PC-9 (cell line): ENCODE measurements around the gene GFER. TPM values are rescaled to one million over a fixed set of nuclear protein-coding genes. Genes with fewer than 3 reads are reported as not detected.

Experiments used
- BruUV-seq: library from RNA; stranded (reverse); fragments of 400-500 nt; replicated peaks from 2 replicates; lab custom pipeline; 2021; lab: Mats Ljungman, UMichigan
- CTCF ChIA-PET: fragments of 300-600 bp; sonication (Branson Sonifier 250); formaldehyde crosslinking; loops from one replicate; lab custom pipeline; 2022; ENCODE audit warnings: antibody characterized with exemption; lab: Charles Lee
- POLR2A ChIA-PET: fragments of 300-600 bp; sonication (Branson Sonifier 250); formaldehyde crosslinking; loops from one replicate; lab custom pipeline; 2022; ENCODE audit warnings: antibody characterized with exemption; ENCODE audit not compliant: unreplicated experiment; lab: Charles Lee
- DNase-seq, 2 experiments: peaks; one replicate each; pipeline versions ENCODE4 v3.0.0 to v3.0.0-alpha.2; 2015 to 2022; ENCODE audit warnings: mixed read lengths in 1 of 2
- H2AFZ ChIP-seq: fragments of 200-600 bp; sonication (generic); 2 replicates; pipeline ENCODE4 v1.8.1; 2017; ENCODE audit warnings: antibody characterized with exemption
- H3F3A ChIP-seq: fragments of 200-600 bp; sonication (generic); 2 replicates; pipeline ENCODE4 v1.8.1; 2017; ENCODE audit warnings: antibody characterized with exemption, mild to moderate bottlenecking, low read depth; ENCODE audit not compliant: insufficient read depth
- H3K27ac ChIP-seq: fragments of 200-600 bp; sonication (generic); 2 replicates; pipeline ENCODE4 v1.6.1; 2016; ENCODE audit warnings: mixed run types
- H3K27me3 ChIP-seq: fragments of 200-600 bp; sonication (generic); 2 replicates; pipeline ENCODE4 v1.6.1; 2016; ENCODE audit warnings: low read depth, mixed run types; ENCODE audit not compliant: insufficient read depth
- H3K36me3 ChIP-seq: fragments of 200-600 bp; sonication (generic); 2 replicates; pipeline ENCODE4 v1.6.1; 2016; ENCODE audit warnings: low read depth, mixed run types
- H3K4me1 ChIP-seq: fragments of 200-600 bp; sonication (generic); replicated peaks from 2 replicates; pipeline ENCODE4 v1.6.1; 2016; ENCODE audit warnings: mixed run types; ENCODE audit not compliant: insufficient read depth
- H3K4me2 ChIP-seq: fragments of 200-600 bp; sonication (generic); 2 replicates; pipeline ENCODE4 v1.6.1; 2017; ENCODE audit warnings: mixed run types
- H3K4me3 ChIP-seq: fragments of 200-600 bp; sonication (generic); 2 replicates; pipeline ENCODE4 v1.6.1; 2016; ENCODE audit warnings: mixed run types
- H3K79me2 ChIP-seq: fragments of 200-600 bp; sonication (generic); 2 replicates; pipeline ENCODE4 v1.6.1; 2017; ENCODE audit warnings: low read depth, mixed run types
- H3K9me2 ChIP-seq: fragments of 200-600 bp; sonication (generic); 2 replicates; pipeline ENCODE4 v1.8.1; 2017; ENCODE audit warnings: mild to moderate bottlenecking; ENCODE audit not compliant: insufficient read depth
- H3K9me3 ChIP-seq: fragments of 200-600 bp; sonication (generic); 2 replicates; pipeline ENCODE4 v1.8.1; 2016; ENCODE audit warnings: low read depth; ENCODE audit not compliant: insufficient read depth
- H4K20me1 ChIP-seq: fragments of 200-600 bp; sonication (generic); 2 replicates; pipeline ENCODE4 v1.8.1; 2017; ENCODE audit not compliant: insufficient read depth
- EZH2 ChIP-seq: fragments of 200-600 bp; sonication (generic); IDR thresholded peaks from 2 replicates; pipeline ENCODE4 v1.8.0; 2017; ENCODE audit warnings: antibody characterized with exemption, low read depth
- intact Hi-C: fragments of 100-400 bp; cut with micrococcal nuclease; formaldehyde crosslinking; loops from one replicate; pipeline ENCODE4 v1.10.0; 2022; ENCODE audit not compliant: unreplicated experiment
- total RNA-seq: library from RNA; stranded (reverse); gene quantifications from 2 replicates; pipeline ENCODE4 v1.2.3, GENCODE V29; 2021
- TF ChIP-seq, protein P1 (sequence below): fragments of 200-600 bp; sonication (generic); conservative IDR thresholded peaks from 2 replicates; pipeline ENCODE4 v1.6.1; 2017; ENCODE audit warnings: mixed run types, antibody characterized with exemption, mild to moderate bottlenecking, moderate library complexity

Gene GFER
- total RNA-seq, 1 experiment from 2014 or later = 59.7 TPM

DNA sequence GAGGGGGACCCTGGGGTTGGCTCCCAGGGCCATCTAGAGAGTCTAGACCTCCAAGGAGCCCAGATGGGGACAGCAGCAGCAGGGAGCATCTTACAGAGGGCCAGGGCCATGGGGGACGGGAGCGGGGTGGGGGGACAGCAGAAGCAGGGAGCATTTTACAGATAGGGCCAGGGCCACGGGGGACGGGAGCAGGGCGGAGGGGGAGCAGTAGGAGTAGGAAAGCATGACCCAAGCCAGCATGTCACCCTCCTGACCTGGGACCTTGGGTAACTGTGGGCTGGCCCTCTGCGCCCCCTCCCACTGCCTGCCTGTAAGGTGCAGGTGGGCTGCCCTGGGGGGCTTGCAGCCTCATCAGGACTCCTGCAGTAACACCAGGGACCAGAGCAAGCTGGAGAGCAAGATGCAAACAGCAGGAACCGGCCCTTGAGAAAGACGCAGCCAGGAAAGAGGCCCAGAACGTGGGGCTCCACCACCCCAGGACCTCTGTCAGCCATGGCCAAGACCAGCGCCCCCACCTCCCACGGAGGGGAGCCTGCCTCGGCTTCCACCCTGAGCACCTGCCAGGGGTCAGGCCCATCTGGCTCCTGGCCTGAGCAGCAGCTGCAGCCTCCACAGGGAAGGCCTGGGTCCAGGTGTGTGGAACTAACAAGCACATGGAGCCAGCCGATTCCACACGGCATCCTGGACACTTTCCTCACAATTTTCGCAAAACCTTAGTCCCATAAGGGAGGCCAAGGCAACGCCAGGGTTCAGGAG, 23.3 kb downstream of the GFER start:
- no peak overlapping the region for H2AFZ ChIP-seq
- H3K36me3 ChIP-seq = 0 out of 2 replicates have a peak, but pooled peaks cover 5% of the 10 kb centered on the region
- H3F3A ChIP-seq = peaks cover 17% of the 10 kb centered on the region; the same call in 1 of the 2 replicates
- no peaks in the 10 kb centered on the region for H3K9me3 ChIP-seq
- peaks cover 49% of the 10 kb centered on the region for H4K20me1 ChIP-seq
- H3K27me3 ChIP-seq = no peaks in the 10 kb centered on the region
- BruUV-seq = no TSS peak
- no peak for DNase-seq
- TF ChIP-seq EZH2 = no peak
- H3K27ac ChIP-seq = peak overlapping the region; percentile 13; the same call in 1 of the 2 replicates
- peaks cover 19% of the 10 kb centered on the region for H3K4me1 ChIP-seq
- peaks cover 72% of the 10 kb centered on the region for H3K79me2 ChIP-seq
- intact Hi-C loops = loop anchor here (10.0 kb wide), 1 partner anchor 248 kb away; the partner anchor contains the start of gene ECI1
- CTCF ChIA-PET = interaction anchor here (1.0 kb wide), 1 partner anchor 133 kb away, joined by 3 read pairs; no protein-coding TSS in a partner anchor
- peak overlapping the region; percentile 88; the same call in 1 of the 2 replicates for H3K4me3 ChIP-seq
- peak overlapping the region; percentile 95 for H3K4me2 ChIP-seq
- no peaks in the 10 kb centered on the region for H3K9me2 ChIP-seq
- POLR2A ChIA-PET = interaction anchor here (0.5 to 0.6 kb wide), 2 partner anchors 23 to 42 kb away, joined by 3 to 4 read pairs; no protein-coding TSS in a partner anchor

DNA sequence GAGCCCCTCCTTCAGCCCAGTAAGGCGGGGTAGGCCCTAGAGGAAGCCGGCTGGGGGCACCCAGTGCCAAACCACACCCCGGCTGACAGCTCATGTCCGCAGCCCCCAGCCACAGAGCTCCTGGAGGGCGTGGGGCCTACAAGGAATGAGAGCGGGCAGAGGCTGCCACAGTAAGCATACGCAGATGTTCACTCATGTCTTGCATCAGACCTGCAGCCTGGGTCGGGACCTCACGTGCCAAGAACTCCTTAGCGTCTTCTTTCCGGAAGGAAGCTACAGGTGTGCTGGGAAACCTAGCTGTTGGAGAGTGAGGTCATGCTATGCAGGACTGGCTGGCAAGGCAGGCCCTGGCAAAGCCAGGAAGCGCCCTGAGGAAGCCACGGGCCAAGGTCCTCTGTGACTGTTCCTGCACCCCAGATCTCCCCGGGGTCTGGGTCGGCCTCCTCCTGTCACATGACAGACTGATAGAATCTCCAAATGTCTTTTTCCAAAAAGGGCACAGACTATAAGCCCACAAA, 24.1 kb downstream of the GFER start:
- peak; percentile 64 to 75 for DNase-seq
- BruUV-seq = no TSS peak
- intact Hi-C loops = loop anchor here (2.0 to 10.0 kb wide), 2 partner anchors 23 to 247 kb away; partner anchors contain the start of genes ECI1 and GFER
- Histone ChIP-seq H3K9me2 (no peaks in the 10 kb centered on the region), H3F3A (peaks cover 17% of the 10 kb centered on the region; the same call in 1 of the 2 replicates), H3K4me1 (peaks cover 19% of the 10 kb centered on the region), H3K9me3 (no peaks in the 10 kb centered on the region), H3K27me3 (no peaks in the 10 kb centered on the region), H3K4me3 (peak overlapping the region; percentile 88), H3K4me2 (peak overlapping the region; percentile 95), H3K79me2 (peaks cover 72% of the 10 kb centered on the region), H3K36me3 (0 out of 2 replicates have a peak, but pooled peaks cover 5% of the 10 kb centered on the region), H2AFZ (no peak overlapping the region), H3K27ac (peak overlapping the region; percentile 13; the same call in 1 of the 2 replicates), H4K20me1 (peaks cover 49% of the 10 kb centered on the region)
- no peak for TF ChIP-seq EZH2
- TF ChIP-seq, protein P1, sequence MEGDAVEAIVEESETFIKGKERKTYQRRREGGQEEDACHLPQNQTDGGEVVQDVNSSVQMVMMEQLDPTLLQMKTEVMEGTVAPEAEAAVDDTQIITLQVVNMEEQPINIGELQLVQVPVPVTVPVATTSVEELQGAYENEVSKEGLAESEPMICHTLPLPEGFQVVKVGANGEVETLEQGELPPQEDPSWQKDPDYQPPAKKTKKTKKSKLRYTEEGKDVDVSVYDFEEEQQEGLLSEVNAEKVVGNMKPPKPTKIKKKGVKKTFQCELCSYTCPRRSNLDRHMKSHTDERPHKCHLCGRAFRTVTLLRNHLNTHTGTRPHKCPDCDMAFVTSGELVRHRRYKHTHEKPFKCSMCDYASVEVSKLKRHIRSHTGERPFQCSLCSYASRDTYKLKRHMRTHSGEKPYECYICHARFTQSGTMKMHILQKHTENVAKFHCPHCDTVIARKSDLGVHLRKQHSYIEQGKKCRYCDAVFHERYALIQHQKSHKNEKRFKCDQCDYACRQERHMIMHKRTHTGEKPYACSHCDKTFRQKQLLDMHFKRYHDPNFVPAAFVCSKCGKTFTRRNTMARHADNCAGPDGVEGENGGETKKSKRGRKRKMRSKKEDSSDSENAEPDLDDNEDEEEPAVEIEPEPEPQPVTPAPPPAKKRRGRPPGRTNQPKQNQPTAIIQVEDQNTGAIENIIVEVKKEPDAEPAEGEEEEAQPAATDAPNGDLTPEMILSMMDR = no peak
- CTCF ChIA-PET = interaction anchor here (0.5 to 1.0 kb wide), 2 partner anchors 132 to 147 kb away, joined by 3 to 4 read pairs; partner anchors contain the start of gene TRAF7
- POLR2A ChIA-PET = interaction anchor here (0.5 to 1.4 kb wide), 5 partner anchors 14 to 147 kb away, joined by 3 to 16 read pairs (median 4); partner anchors contain the start of gene TRAF7

DNA sequence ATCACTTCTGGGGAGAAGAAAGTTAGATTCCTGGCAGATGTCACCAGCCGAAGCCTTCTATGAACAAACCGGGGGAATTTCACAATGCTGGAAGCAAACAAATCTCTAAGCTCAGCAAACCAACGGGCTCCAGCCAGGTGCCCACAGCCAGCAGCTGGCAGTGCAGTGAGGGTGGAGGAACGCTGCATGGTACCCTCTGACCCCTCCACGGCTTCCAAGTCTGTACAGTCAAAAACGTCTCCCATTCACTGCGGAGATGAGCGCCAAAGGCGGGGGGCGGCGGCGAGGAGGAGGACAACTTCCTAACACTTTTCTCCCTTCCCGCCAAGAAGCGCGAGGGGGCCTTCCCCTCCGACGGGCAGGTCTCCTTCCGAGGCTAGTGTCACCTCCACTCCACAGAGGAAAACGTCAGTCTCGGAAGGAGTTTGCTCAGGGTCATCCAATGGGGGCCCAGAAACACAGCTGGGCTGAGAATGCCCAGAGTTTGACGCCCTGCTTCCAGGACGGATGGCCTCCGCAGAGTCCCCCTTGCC, 24.7 kb downstream of the GFER start:
- POLR2A ChIA-PET = interaction anchor here (0.6 to 1.4 kb wide), 3 partner anchors 15 to 147 kb away, joined by 3 to 16 read pairs (median 5); partner anchors contain the start of gene TRAF7
- Histone ChIP-seq H3F3A (peaks cover 17% of the 10 kb centered on the region; the same call in 1 of the 2 replicates), H4K20me1 (peaks cover 42% of the 10 kb centered on the region), H3K4me3 (peak overlapping the region; percentile 88), H3K27ac (peak overlapping the region; percentile 13), H3K4me2 (peak overlapping the region; percentile 95), H3K9me3 (no peaks in the 10 kb centered on the region), H3K79me2 (peaks cover 67% of the 10 kb centered on the region), H2AFZ (no peak overlapping the region), H3K27me3 (no peaks in the 10 kb centered on the region), H3K36me3 (no peaks in the 10 kb centered on the region), H3K4me1 (peaks cover 19% of the 10 kb centered on the region), H3K9me2 (no peaks in the 10 kb centered on the region)
- TSS peak; percentile 73 for BruUV-seq
- no peak for TF ChIP-seq EZH2
- TF ChIP-seq, protein P1 = no peak
- CTCF ChIA-PET = interaction anchor here (0.5 to 1.0 kb wide), 2 partner anchors 132 to 147 kb away, joined by 3 to 4 read pairs; partner anchors contain the start of gene TRAF7
- DNase-seq = peak in 1 of 2 experiments; percentile 62
- intact Hi-C loops = loop anchor here (2.0 to 10.0 kb wide), 2 partner anchors 24 to 246 kb away; partner anchors contain the start of genes ECI1 and GFER
